ENCODE data around the gene BAZ2B.

- TF ChIP-seq CTCF (IDR thresholded peaks at IDR 0.05; ENCODE audit: insufficient read depth, low read depth, low read length) (no peak), EZH2 (IDR thresholded peaks at IDR 0.05; ENCODE audit: insufficient read depth, low read length) (no peak)
Observed at GRCh38 chr2:159297042-159297707, 319.2 kb downstream of the BAZ2B start.

Data from astrocyte (in vitro differentiated cells and primary cell).